ENCODE data around the gene SH3PXD2B. TPM values are rescaled to one million over a fixed set of nuclear protein-coding genes. Genes with fewer than 3 reads are reported as not detected.

Gene SH3PXD2B
- total RNA-seq, 1 donor from 2014 or later: 52.3 TPM

DNA sequence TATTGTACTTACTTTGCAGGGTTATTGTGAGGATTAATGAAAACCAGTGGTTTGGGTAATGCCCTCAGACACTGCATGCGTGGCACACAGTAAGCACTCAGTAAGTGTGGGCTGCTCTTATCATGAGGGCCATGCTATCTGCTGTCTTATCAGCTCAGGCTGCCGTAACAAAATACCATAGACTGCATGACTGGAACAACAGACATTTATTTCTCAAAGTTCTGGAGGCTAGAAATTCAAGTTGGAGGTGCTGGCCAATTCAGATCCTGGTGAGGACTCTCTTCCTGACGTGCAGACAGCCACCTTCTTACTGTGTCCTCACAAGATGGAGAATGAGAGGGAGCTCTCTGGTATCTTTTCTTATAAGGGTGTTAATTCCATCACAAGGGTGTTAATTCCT, 23.9 kb upstream of the SH3PXD2B start:
- peaks cover 7% of the 10 kb centered on the region for H3K27me3 Mint-ChIP-seq
- no peaks in the 10 kb centered on the region for H3K36me3 Mint-ChIP-seq
- H3K4me3 Mint-ChIP-seq: no peak overlapping the region
- DNase-seq (ENCODE audit: extremely low spot score, unreplicated experiment): no peak
- no peaks in the 10 kb centered on the region for H3K9me3 Mint-ChIP-seq
- no peak for TF ChIP-seq CTCF (conservative IDR thresholded peaks at IDR 0.05)
- H3K27ac Mint-ChIP-seq: no peak overlapping the region
- H3K4me1 Mint-ChIP-seq (ENCODE audit: unreplicated experiment): peaks cover 14% of the 10 kb centered on the region

DNA sequence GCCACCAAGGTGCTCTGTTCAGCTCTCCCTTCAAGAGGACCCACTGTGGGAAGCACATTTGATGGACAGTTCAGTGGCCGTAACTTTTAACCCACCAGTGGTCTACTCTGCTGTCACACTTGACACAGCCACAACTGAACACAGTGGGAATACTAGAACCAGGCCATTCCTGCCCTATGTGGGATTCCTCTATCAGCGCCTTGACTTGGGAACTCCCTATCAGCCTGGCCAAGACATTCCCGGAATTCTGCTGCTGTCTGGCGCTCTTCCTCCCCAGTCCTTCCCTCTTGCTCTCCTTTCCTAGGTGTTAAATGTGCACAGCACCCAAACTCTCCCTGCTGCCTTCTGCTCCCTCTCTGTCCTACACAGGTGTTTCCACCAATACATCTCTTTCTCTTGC, 23.1 kb upstream of the SH3PXD2B start:
- no peak for TF ChIP-seq CTCF (conservative IDR thresholded peaks at IDR 0.05)
- peaks cover 10% of the 10 kb centered on the region for H3K4me1 Mint-ChIP-seq (ENCODE audit: unreplicated experiment)
- no peak for DNase-seq (ENCODE audit: extremely low spot score, unreplicated experiment)
- H3K36me3 Mint-ChIP-seq: no peaks in the 10 kb centered on the region
- H3K9me3 Mint-ChIP-seq: no peaks in the 10 kb centered on the region
- H3K4me3 Mint-ChIP-seq: no peak overlapping the region
- no peak overlapping the region for H3K27ac Mint-ChIP-seq
- peaks cover 7% of the 10 kb centered on the region for H3K27me3 Mint-ChIP-seq

- Mint-ChIP-seq H3K27ac (no peak overlapping the region), H3K4me3 (no peak overlapping the region), H3K27me3 (peaks cover 7% of the 10 kb centered on the region), H3K4me1 (ENCODE audit: unreplicated experiment) (peaks cover 10% of the 10 kb centered on the region), H3K9me3 (no peaks in the 10 kb centered on the region), H3K36me3 (no peaks in the 10 kb centered on the region)
- no peak for TF ChIP-seq CTCF (conservative IDR thresholded peaks at IDR 0.05)
- no peak for DNase-seq (ENCODE audit: extremely low spot score, unreplicated experiment)
Measured at GRCh38 chr5:172474293-172474692, 20.0 kb upstream of the SH3PXD2B start.

GRCh38 chr5:172473427-172473826, 19.1 kb upstream of the SH3PXD2B start:
- no peak for TF ChIP-seq CTCF (conservative IDR thresholded peaks at IDR 0.05)
- Mint-ChIP-seq H3K4me3 (no peak overlapping the region), H3K27me3 (peaks cover 7% of the 10 kb centered on the region), H3K9me3 (no peaks in the 10 kb centered on the region), H3K4me1 (ENCODE audit: unreplicated experiment) (peaks cover 5% of the 10 kb centered on the region), H3K36me3 (no peaks in the 10 kb centered on the region), H3K27ac (no peak overlapping the region)
- DNase-seq (ENCODE audit: extremely low spot score, unreplicated experiment): no peak

DNA sequence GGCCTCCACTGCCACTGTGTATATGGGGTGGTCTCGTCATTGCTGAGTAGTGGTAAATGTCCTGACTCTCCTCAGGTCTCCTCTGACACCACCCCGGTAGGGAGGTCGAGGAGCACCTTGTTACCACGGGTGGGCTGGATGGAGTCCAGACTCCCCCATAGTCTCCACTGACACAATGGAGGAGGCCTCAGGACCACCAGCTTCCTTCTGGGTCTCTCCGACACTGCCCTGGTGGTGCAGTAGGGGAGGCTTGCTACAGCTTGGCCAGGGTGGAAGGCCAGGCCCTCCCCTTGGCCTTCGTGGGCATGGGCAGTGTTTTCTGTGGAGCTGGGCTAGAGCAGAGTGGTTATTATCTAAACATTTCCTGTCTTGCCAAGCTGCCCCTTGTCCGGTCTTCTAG, 15.4 kb upstream of the SH3PXD2B start:
- no peak for TF ChIP-seq CTCF (conservative IDR thresholded peaks at IDR 0.05)
- peaks cover 3% of the 10 kb centered on the region for H3K27me3 Mint-ChIP-seq
- no peak overlapping the region for H3K4me3 Mint-ChIP-seq
- H3K9me3 Mint-ChIP-seq: no peaks in the 10 kb centered on the region
- no peak for DNase-seq (ENCODE audit: extremely low spot score, unreplicated experiment)
- H3K4me1 Mint-ChIP-seq (ENCODE audit: unreplicated experiment): peaks cover 5% of the 10 kb centered on the region
- no peaks in the 10 kb centered on the region for H3K36me3 Mint-ChIP-seq
- H3K27ac Mint-ChIP-seq: no peak overlapping the region

GRCh38 chr5:172466062-172466461, 11.7 kb upstream of the SH3PXD2B start:
- DNase-seq (ENCODE audit: extremely low spot score, unreplicated experiment): no peak
- no peak for TF ChIP-seq CTCF (conservative IDR thresholded peaks at IDR 0.05)
- no peaks in the 10 kb centered on the region for H3K36me3 Mint-ChIP-seq
- H3K4me1 Mint-ChIP-seq (ENCODE audit: unreplicated experiment): no peaks in the 10 kb centered on the region
- no peak overlapping the region for H3K4me3 Mint-ChIP-seq
- H3K9me3 Mint-ChIP-seq: peaks cover 13% of the 10 kb centered on the region
- no peak overlapping the region for H3K27ac Mint-ChIP-seq
- no peaks in the 10 kb centered on the region for H3K27me3 Mint-ChIP-seq
